Fibroblast of pulmonary artery (primary cell): ENCODE measurements around the gene LHX4.

ENCODE experiments used
- DNase-seq: peaks from one replicate; pipeline ENCODE4 v3.0.0-alpha.2; 2010; ENCODE audit warnings: low read depth
- H3K4me3 ChIP-seq: replicated peaks from 2 replicates; pipeline ENCODE4 v1.5.1; 2011; ENCODE audit warnings: low read depth, mild to moderate bottlenecking, control low read depth, low read length, moderate library complexity
- CTCF ChIP-seq: IDR thresholded peaks from 2 replicates; pipeline ENCODE4 v1.5.1; 2011; ENCODE audit warnings: mild to moderate bottlenecking, control low read depth, low read length, inconsistent platforms; ENCODE audit errors: missing control alignments

The LHX4 gene

DNA sequence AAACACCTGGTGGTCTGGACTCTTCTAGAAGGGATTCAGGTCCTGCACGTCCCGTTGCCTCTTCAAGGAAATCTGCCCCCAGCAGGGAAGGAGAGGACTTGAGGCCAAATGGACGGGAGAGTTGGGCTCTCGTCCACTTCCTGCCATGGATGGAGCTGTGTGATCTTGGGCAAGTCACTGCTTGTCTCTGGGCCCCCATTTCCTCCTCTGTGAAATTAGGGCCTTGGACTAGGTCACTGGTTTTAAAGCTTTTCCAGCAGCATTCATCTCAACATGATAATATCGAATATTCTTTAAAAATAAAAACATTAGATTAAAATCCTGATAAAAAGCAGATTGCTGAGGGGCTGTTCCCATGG lies 26.9 kb downstream of the LHX4 start:
- no peak for TF ChIP-seq CTCF
- H3K4me3 ChIP-seq = no peak overlapping the region
- DNase-seq = no peak

GRCh38 chr1:180257486-180257885 lies 27.4 kb downstream of the LHX4 start:
- no peak for TF ChIP-seq CTCF
- H3K4me3 ChIP-seq = no peak overlapping the region
- DNase-seq = no peak

DNA sequence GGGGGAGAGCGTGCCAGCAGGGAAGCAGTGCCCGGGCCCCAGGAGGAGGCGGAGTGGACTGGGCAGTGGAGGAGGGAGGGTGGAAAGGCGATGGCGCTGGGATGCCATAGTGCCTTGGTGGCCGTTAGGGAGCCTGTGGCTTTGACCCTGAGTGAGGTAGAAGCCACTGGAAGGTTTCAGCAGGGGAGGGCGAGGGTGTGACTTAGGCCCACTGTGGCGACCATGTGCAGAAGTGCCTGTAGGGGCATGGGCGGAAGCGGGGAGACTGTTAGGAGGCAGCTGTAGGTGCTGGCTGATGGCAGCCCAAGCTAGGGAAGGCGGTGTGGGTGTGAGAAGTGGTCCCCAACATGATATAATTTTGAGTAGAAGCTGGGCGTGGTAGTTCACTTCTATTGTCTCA lies 28.2 kb downstream of the LHX4 start:
- H3K4me3 ChIP-seq = no peak overlapping the region
- DNase-seq = no peak
- no peak for TF ChIP-seq CTCF

- H3K4me3 ChIP-seq = no peak overlapping the region
- no peak for TF ChIP-seq CTCF
- DNase-seq = no peak
Measured at GRCh38 chr1:180258935-180259334, 28.9 kb downstream of the LHX4 start.

- DNase-seq = no peak
- TF ChIP-seq CTCF = no peak
- H3K4me3 ChIP-seq = no peak overlapping the region
Measured at GRCh38 chr1:180259431-180260338, 29.6 kb downstream of the LHX4 start.

DNA sequence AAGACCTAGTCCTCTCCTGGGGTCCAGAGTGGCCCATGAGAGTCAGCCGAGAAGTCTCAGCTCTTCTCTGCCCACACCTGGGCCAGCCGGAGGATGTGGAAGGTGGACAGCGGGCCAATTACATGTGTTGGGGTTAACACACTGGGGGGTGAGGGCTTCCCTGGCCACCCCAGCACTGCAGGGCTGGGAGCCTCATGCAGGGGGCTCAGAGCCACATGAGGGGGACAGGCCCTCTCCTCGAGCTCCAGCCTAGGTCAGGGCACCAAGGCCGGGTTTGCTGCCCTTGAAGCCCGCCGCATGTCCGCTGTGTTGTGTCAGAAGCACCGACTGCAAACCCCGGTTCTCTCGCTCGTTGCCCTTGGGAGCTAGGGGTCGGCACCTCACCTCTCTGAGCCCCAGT lies 30.5 kb downstream of the LHX4 start:
- no peak overlapping the region for H3K4me3 ChIP-seq
- no peak for DNase-seq
- TF ChIP-seq CTCF = no peak

DNA sequence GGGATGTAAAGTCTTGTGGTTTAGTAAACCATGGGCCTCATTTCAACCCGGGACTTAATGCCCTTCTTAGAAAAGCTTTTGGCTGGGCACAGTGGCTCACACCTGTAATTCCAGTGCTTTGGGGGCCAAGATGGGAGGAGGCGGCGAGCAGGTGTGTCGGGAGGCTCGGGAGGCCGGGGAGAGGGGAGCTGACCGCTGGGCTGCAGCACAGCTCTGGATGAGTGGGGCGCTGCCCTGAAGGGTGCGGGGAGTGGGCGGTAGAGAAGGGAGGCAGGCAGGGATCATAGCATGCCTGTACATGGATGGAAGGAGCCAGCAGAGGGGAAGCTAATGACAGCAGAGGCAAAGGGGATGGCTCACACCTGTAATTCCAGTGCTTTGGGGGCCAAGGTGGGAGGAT lies 31.0 kb downstream of the LHX4 start:
- no peak for DNase-seq
- H3K4me3 ChIP-seq = no peak overlapping the region
- no peak for TF ChIP-seq CTCF
